ENCODE data around the gene SPTSSB. TPM values are rescaled to one million over a fixed set of nuclear protein-coding genes. Genes with fewer than 3 reads are reported as not detected.

SPTSSB gene
- total RNA-seq, 1 donor = 0.45 TPM

- TF ChIP-seq CTCF (IDR thresholded peaks at IDR 0.05; ENCODE audit: insufficient read depth, low read length) = no peak
- no peak for DNase-seq (ENCODE audit: low read depth)
Observed at GRCh38 chr3:161345023-161345422, 26.3 kb downstream of the SPTSSB start.

GRCh38 chr3:161343986-161344385, 27.3 kb downstream of the SPTSSB start:
- no peak for DNase-seq (ENCODE audit: low read depth)
- no peak for TF ChIP-seq CTCF (IDR thresholded peaks at IDR 0.05; ENCODE audit: insufficient read depth, low read length)
- no peak overlapping the region for H3K4me3 ChIP-seq (ENCODE audit: low read depth, low read length)

More at GRCh38 chr3:161345023-161345422, 26.3 kb downstream of the SPTSSB start:
- H3K4me3 ChIP-seq (ENCODE audit: low read depth, low read length) = no peak overlapping the region

GRCh38 chr3:161343540-161343939, 27.8 kb downstream of the SPTSSB start:
- no peak for DNase-seq (ENCODE audit: low read depth)
- TF ChIP-seq CTCF (IDR thresholded peaks at IDR 0.05; ENCODE audit: insufficient read depth, low read length) = no peak
- H3K4me3 ChIP-seq (ENCODE audit: low read depth, low read length) = no peak overlapping the region

- no peak overlapping the region for H3K4me3 ChIP-seq (ENCODE audit: low read depth, low read length)
- no peak for DNase-seq (ENCODE audit: low read depth)
- TF ChIP-seq CTCF (IDR thresholded peaks at IDR 0.05; ENCODE audit: insufficient read depth, low read length) = no peak
Observed at GRCh38 chr3:161342629-161343028, 28.7 kb downstream of the SPTSSB start.

- DNase-seq (ENCODE audit: low read depth) = no peak
- TF ChIP-seq CTCF (IDR thresholded peaks at IDR 0.05; ENCODE audit: insufficient read depth, low read length) = no peak
- no peak overlapping the region for H3K4me3 ChIP-seq (ENCODE audit: low read depth, low read length)
Observed at GRCh38 chr3:161339517-161340500, 31.5 kb downstream of the SPTSSB start.

GRCh38 chr3:161337311-161337710, 34.0 kb downstream of the SPTSSB start:
- TF ChIP-seq CTCF (IDR thresholded peaks at IDR 0.05; ENCODE audit: insufficient read depth, low read length) = no peak
- no peak overlapping the region for H3K4me3 ChIP-seq (ENCODE audit: low read depth, low read length)
- no peak for DNase-seq (ENCODE audit: low read depth)

All from fibroblast of the aortic adventitia (primary cell).